CD14-positive monocyte (primary cell): ENCODE measurements around the gene KLHL7. TPM values are rescaled to one million over a fixed set of nuclear protein-coding genes. Genes with fewer than 3 reads are reported as not detected.

ENCODE experiments used
- DNase-seq, 3 donors: peaks; one replicate each; pipeline ENCODE4 v3.0.0-alpha.2; 2011 to 2022
- H2AFZ ChIP-seq: 2 replicates; pipeline ENCODE4 v1.6.0; 2012; ENCODE audit warnings: mild to moderate bottlenecking, low read depth, low read length, inconsistent platforms; ENCODE audit not compliant: insufficient read depth, poor library complexity, severe bottlenecking
- H3K27ac ChIP-seq, 2 donors: 1 replicate in 1 of 2; 2 replicates in 1 of 2; pipeline ENCODE4 v1.5.1; 2012 to 2013; ENCODE audit warnings: low read length in 2 of 2, control low read depth in 1 of 2, inconsistent platforms in 1 of 2, low read depth in 1 of 2, mild to moderate bottlenecking in 1 of 2
- H3K27me3 ChIP-seq, 2 donors: one replicate each; pipeline versions ENCODE4 v1.6.0 to v1.6.1; 2011 to 2013; ENCODE audit warnings: low read length in 2 of 2; ENCODE audit not compliant: control insufficient read depth in 2 of 2, insufficient read depth in 2 of 2
- H3K36me3 ChIP-seq, 2 donors: replicated peaks in 1 of 2; 1 replicate in 1 of 2; 2 replicates in 1 of 2; pipeline versions ENCODE4 v1.5.1 to v1.6.1; 2012 to 2013; ENCODE audit warnings: low read length in 2 of 2, control low read depth in 1 of 2, inconsistent platforms in 1 of 2, mild to moderate bottlenecking in 1 of 2; ENCODE audit not compliant: insufficient read depth in 2 of 2, control insufficient read depth in 1 of 2
- H3K4me1 ChIP-seq, 2 donors: 1 replicate in 1 of 2; 2 replicates in 1 of 2; pipeline versions ENCODE4 v1.5.1 to v1.6.1; 2012 to 2013; ENCODE audit warnings: low read length in 2 of 2, control low read depth in 1 of 2, inconsistent platforms in 1 of 2, mild to moderate bottlenecking in 1 of 2, moderate library complexity in 1 of 2; ENCODE audit not compliant: insufficient read depth in 2 of 2, control insufficient read depth in 1 of 2
- H3K4me2 ChIP-seq: replicated peaks from 2 replicates; pipeline ENCODE3; 2012; ENCODE audit warnings: low read length, moderate library complexity, mild to moderate bottlenecking; ENCODE audit not compliant: poor library complexity, severe bottlenecking; ENCODE audit errors: extremely low read depth
- H3K4me3 ChIP-seq, 3 experiments: fragments of 200-600 bp in 1 of 3; sonication (generic) in 1 of 3; replicated peaks in 1 of 3; 1 replicate in 2 of 3; 2 replicates in 1 of 3; pipeline ENCODE4 v1.5.1; 2011 to 2013; ENCODE audit warnings: low read length in 3 of 3, mild to moderate bottlenecking in 3 of 3, control low read depth in 2 of 3, low read depth in 2 of 3, inconsistent platforms in 1 of 3, moderate library complexity in 1 of 3
- H3K79me2 ChIP-seq: 2 replicates; pipeline ENCODE4 v1.6.0; 2012; ENCODE audit warnings: mild to moderate bottlenecking, control low read depth, inconsistent platforms, low read length, moderate library complexity; ENCODE audit not compliant: insufficient read depth
- H3K9ac ChIP-seq: 2 replicates; pipeline ENCODE4 v1.6.0; 2017; ENCODE audit warnings: low read length, mild to moderate bottlenecking; ENCODE audit not compliant: insufficient read depth, poor library complexity, severe bottlenecking
- H3K9me3 ChIP-seq, 2 donors: replicated peaks in 1 of 2; 1 replicate in 1 of 2; 2 replicates in 1 of 2; pipeline versions ENCODE4 v1.5.1 to v1.6.1; 2012 to 2013; ENCODE audit warnings: low read length in 2 of 2, control low read depth in 1 of 2; ENCODE audit not compliant: control insufficient read depth in 1 of 2, insufficient read depth in 1 of 2
- H4K20me1 ChIP-seq: 2 replicates; pipeline ENCODE4 v1.6.0; 2012; ENCODE audit warnings: mild to moderate bottlenecking, low read length, control low read depth, moderate library complexity; ENCODE audit not compliant: insufficient read depth
- H3K27ac Mint-ChIP-seq, 7 donors: one replicate each; pipeline ENCODE4 v1.8.0; 2020; ENCODE audit warnings: mild to moderate bottlenecking in 7 of 7, mixed read lengths in 7 of 7, moderate library complexity in 6 of 7, inconsistent platforms in 2 of 7
- H3K27me3 Mint-ChIP-seq, 3 donors: one replicate each; pipeline ENCODE4 v1.8.0; 2021 to 2022; ENCODE audit warnings: low read depth in 3 of 3, mild to moderate bottlenecking in 3 of 3, mixed read lengths in 3 of 3, moderate library complexity in 3 of 3, inconsistent platforms in 1 of 3
- H3K36me3 Mint-ChIP-seq, 2 donors: one replicate each; pipeline ENCODE4 v1.8.0; 2020; ENCODE audit warnings: mixed read lengths in 2 of 2, inconsistent platforms in 1 of 2, mild to moderate bottlenecking in 1 of 2
- H3K4me1 Mint-ChIP-seq: one replicate; pipeline ENCODE4 v1.8.0; 2020; ENCODE audit warnings: mild to moderate bottlenecking, mixed read lengths
- H3K4me3 Mint-ChIP-seq, 2 donors: one replicate each; pipeline ENCODE4 v1.8.0; 2020; ENCODE audit warnings: mild to moderate bottlenecking in 2 of 2, mixed read lengths in 2 of 2, moderate library complexity in 1 of 2
- H3K9me3 Mint-ChIP-seq, 7 donors: one replicate each; pipeline ENCODE4 v1.8.0; 2020 to 2022; ENCODE audit warnings: mixed read lengths in 7 of 7, mild to moderate bottlenecking in 6 of 7, moderate library complexity in 6 of 7, inconsistent platforms in 2 of 7
- CTCF ChIP-seq: fragments of 200-600 bp; IDR thresholded peaks from one replicate; pipeline ENCODE4 v1.8.0; 2022; ENCODE audit warnings: antibody characterized with exemption, mild to moderate bottlenecking
- WGBS: methylation state at CpG from one replicate; pipeline ENCODE4 v1.1.5; 2013; ENCODE audit warnings: missing lambda C conversion rate; ENCODE audit not compliant: insufficient coverage; 5-methylcytosine and 5-hydroxymethylcytosine counted together
- intact Hi-C, 2 donors: fragments of 100-400 bp; cut with micrococcal nuclease; formaldehyde crosslinking; loops; one replicate each; pipeline versions ENCODE4 v1.15.0 to v1.15.1; 2023
- polyA plus RNA-seq, 3 donors: library from polyadenylated mRNA; depleted of rRNA in 1 of 3; unstranded in 2 of 3; stranded (reverse) in 1 of 3; fragments of 300-500 nt in 2 of 3; fragments of >200 nt in 1 of 3; fragmentation: Illumina TruSeq in 2 of 3; gene quantifications; 1 replicate in 2 of 3; 2 replicates in 1 of 3; pipeline ENCODE4 v1.2.3, GENCODE V29; 2012 to 2021

Gene KLHL7
- polyA plus RNA-seq, 3 donors: 15.5 to 21.0 (median 17.4) TPM

GRCh38 chr7:23106057-23106822 is 655 bp downstream of the KLHL7 start:
- H4K20me1 ChIP-seq: no peaks in the 10 kb centered on the region
- peak overlapping the region; percentile 76 to 97 (median 92) for H3K4me3 ChIP-seq
- Mint-ChIP-seq H3K27ac (peak overlapping the region; percentile 87 to 96 (median 92)), H3K9me3 (no peaks in the 10 kb centered on the region), H3K4me3 (peak overlapping the region; percentile 95 to 98), H3K4me1 (peaks cover 40% of the 10 kb centered on the region), H3K36me3 (no peaks in the 10 kb centered on the region), H3K27me3 (peaks cover 0 to 2% (median 2%) of the 10 kb centered on the region in 3 donors)
- no peaks in the 10 kb centered on the region for H3K9me3 ChIP-seq
- peaks cover 27% of the 10 kb centered on the region for H3K79me2 ChIP-seq
- H2AFZ ChIP-seq: peak overlapping the region; percentile 98
- DNase-seq: peak; percentile 18 to 38 (median 26)
- H3K4me2 ChIP-seq: peak overlapping the region; percentile 86
- 0% methylated on average over 28 of the region's 46 CpGs for WGBS
- H3K36me3 ChIP-seq: no peaks in the 10 kb centered on the region
- peak overlapping the region; percentile 72 to 88 for H3K27ac ChIP-seq
- no peaks in the 10 kb centered on the region for H3K27me3 ChIP-seq
- TF ChIP-seq CTCF: peak; percentile 15
- peaks cover 16 to 17% of the 10 kb centered on the region in 2 donors for H3K4me1 ChIP-seq
- peak overlapping the region; percentile 89 for H3K9ac ChIP-seq
- intact Hi-C loops: loop anchor here in 1 of 2 donors (5.0 kb wide), 1 partner anchor 76 kb away; the partner anchor contains the start of gene NUP42

GRCh38 chr7:23106823-23107663 is 1.5 kb downstream of the KLHL7 start:
- peaks cover 27% of the 10 kb centered on the region for H3K79me2 ChIP-seq
- DNase-seq: no peak
- whole genome bisulfite sequencing: no CpG with 5 or more reads among the region's 9 CpGs
- peak overlapping the region; percentile 95 to 98 for H3K4me3 Mint-ChIP-seq
- H3K4me3 ChIP-seq: peak overlapping the region; percentile 76 to 97 (median 92)
- peaks cover 0 to 2% (median 2%) of the 10 kb centered on the region in 3 donors for H3K27me3 Mint-ChIP-seq
- peak overlapping the region; percentile 89 for H3K9ac ChIP-seq
- peak overlapping the region; percentile 86 for H3K4me2 ChIP-seq
- no peaks in the 10 kb centered on the region for H3K9me3 Mint-ChIP-seq
- peaks cover 40% of the 10 kb centered on the region for H3K4me1 Mint-ChIP-seq
- peak overlapping the region; percentile 98 for H2AFZ ChIP-seq
- H3K9me3 ChIP-seq: no peaks in the 10 kb centered on the region
- H3K4me1 ChIP-seq: peaks cover 16 to 17% of the 10 kb centered on the region in 2 donors
- no peak overlapping the region for H3K27ac ChIP-seq
- intact Hi-C loops: loop anchor here in 1 of 2 donors (5.0 kb wide), 1 partner anchor 75 kb away; the partner anchor contains the start of gene NUP42
- H3K27me3 ChIP-seq: no peaks in the 10 kb centered on the region
- no peaks in the 10 kb centered on the region for H3K36me3 ChIP-seq
- TF ChIP-seq CTCF: no peak
- H3K36me3 Mint-ChIP-seq: no peaks in the 10 kb centered on the region
- H3K27ac Mint-ChIP-seq: peak overlapping the region in 4 of 7 donors; percentile 87 to 96 (median 92)
- H4K20me1 ChIP-seq: no peaks in the 10 kb centered on the region
